ENCODE data around the gene MESP1.

Gene MESP1

DNA sequence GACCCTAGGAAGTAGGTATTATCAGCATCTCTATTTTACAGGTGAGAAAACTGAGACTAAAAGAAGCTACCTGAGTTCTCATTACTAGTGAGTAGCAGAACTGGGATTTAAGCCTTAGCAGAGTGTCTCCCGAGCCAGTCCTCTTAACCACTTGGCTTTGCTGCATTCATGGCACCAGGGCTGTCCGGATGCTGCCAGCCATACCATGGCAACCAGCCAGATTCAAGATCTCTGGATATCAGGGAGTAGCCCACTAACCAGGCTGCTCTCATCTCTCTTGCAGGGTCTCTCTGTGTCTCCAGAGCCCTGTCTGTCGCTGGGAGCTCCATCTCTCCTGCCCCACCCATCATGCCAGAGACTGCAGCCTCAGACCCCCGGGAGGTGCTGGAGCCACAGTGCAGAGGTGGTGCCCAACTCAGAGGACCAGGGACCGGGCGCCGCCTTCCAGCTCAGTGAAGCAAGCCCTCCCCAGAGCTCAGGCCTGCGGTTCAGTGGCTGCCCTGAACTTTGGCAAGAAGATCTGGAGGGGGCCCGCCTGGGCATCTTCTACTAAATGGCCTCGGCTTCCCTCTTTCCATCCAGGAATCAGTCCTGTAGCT is 26.8 kb upstream of the MESP1 start:
- Histone ChIP-seq H3K4me3 (ENCODE audit: low read depth in 1 of 2, low read length in 2 of 2) (no peak overlapping the region), H3K9me3 (ENCODE audit: control insufficient read depth in 1 of 2, low read length in 2 of 2) (no peaks in the 10 kb centered on the region), H3K27ac (ENCODE audit: low read length) (no peak overlapping the region), H3K36me3 (ENCODE audit: control insufficient read depth in 1 of 2, insufficient read depth in 2 of 2, low read length in 2 of 2) (no peaks in the 10 kb centered on the region), H3K4me1 (ENCODE audit: control insufficient read depth in 1 of 2, insufficient read depth in 2 of 2, low read length in 2 of 2) (peaks cover 0 to 11% of the 10 kb centered on the region in 2 donors), H3K27me3 (ENCODE audit: low read depth, low read length) (no peaks in the 10 kb centered on the region)

- H3K4me1 ChIP-seq (ENCODE audit: control insufficient read depth in 1 of 2, insufficient read depth in 2 of 2, low read length in 2 of 2): peaks cover 0 to 11% of the 10 kb centered on the region in 2 donors
- H3K9me3 ChIP-seq (ENCODE audit: control insufficient read depth in 1 of 2, low read length in 2 of 2): no peaks in the 10 kb centered on the region
- no peaks in the 10 kb centered on the region for H3K27me3 ChIP-seq (ENCODE audit: low read depth, low read length)
- H3K4me3 ChIP-seq (ENCODE audit: low read depth in 1 of 2, low read length in 2 of 2): peak overlapping the region in 1 of 2 donors; percentile 52
- no peak overlapping the region for H3K27ac ChIP-seq (ENCODE audit: low read length)
- H3K36me3 ChIP-seq (ENCODE audit: control insufficient read depth in 1 of 2, insufficient read depth in 2 of 2, low read length in 2 of 2): no peaks in the 10 kb centered on the region
These were observed 26.2 kb upstream of the MESP1 start for GRCh38 chr15:89777073-89777751.

- peak within 1 kb of the TSS in 1 of 2 donors; percentile 52 for H3K4me3 ChIP-seq (ENCODE audit: low read depth in 1 of 2, low read length in 2 of 2)
- H3K4me1 ChIP-seq (ENCODE audit: control insufficient read depth in 1 of 2, insufficient read depth in 2 of 2, low read length in 2 of 2): peaks cover 0 to 11% of the 10 kb centered on the region in 2 donors
- H3K27ac ChIP-seq (ENCODE audit: low read length): no peak within 1 kb of the TSS
- no peaks in the 10 kb centered on the region for H3K36me3 ChIP-seq (ENCODE audit: control insufficient read depth in 1 of 2, insufficient read depth in 2 of 2, low read length in 2 of 2)
- no peaks in the 10 kb centered on the region for H3K9me3 ChIP-seq (ENCODE audit: control insufficient read depth in 1 of 2, low read length in 2 of 2)
- no peaks in the 10 kb centered on the region for H3K27me3 ChIP-seq (ENCODE audit: low read depth, low read length)
These were observed 25.4 kb upstream of the MESP1 start, which contains the start of gene MESP2 for GRCh38 chr15:89776274-89777072. TSS of gene MESP2 (plus strand) at chr15:89776332. CDS start at chr15:89776358, 26 bp downstream.

GRCh38 chr15:89775815-89776214 is 24.8 kb upstream of the MESP1 start:
- Histone ChIP-seq H3K4me1 (ENCODE audit: control insufficient read depth in 1 of 2, insufficient read depth in 2 of 2, low read length in 2 of 2) (peaks cover 0 to 11% of the 10 kb centered on the region in 2 donors), H3K36me3 (ENCODE audit: control insufficient read depth in 1 of 2, insufficient read depth in 2 of 2, low read length in 2 of 2) (no peaks in the 10 kb centered on the region), H3K27ac (ENCODE audit: low read length) (no peak overlapping the region), H3K4me3 (ENCODE audit: low read depth in 1 of 2, low read length in 2 of 2) (peak overlapping the region in 1 of 2 donors; percentile 52), H3K9me3 (ENCODE audit: control insufficient read depth in 1 of 2, low read length in 2 of 2) (no peaks in the 10 kb centered on the region), H3K27me3 (ENCODE audit: low read depth, low read length) (no peaks in the 10 kb centered on the region)

GRCh38 chr15:89774492-89774891 is 23.4 kb upstream of the MESP1 start:
- Histone ChIP-seq H3K36me3 (ENCODE audit: control insufficient read depth in 1 of 2, insufficient read depth in 2 of 2, low read length in 2 of 2) (no peaks in the 10 kb centered on the region), H3K4me3 (ENCODE audit: low read depth in 1 of 2, low read length in 2 of 2) (no peak overlapping the region), H3K27me3 (ENCODE audit: low read depth, low read length) (no peaks in the 10 kb centered on the region), H3K4me1 (ENCODE audit: control insufficient read depth in 1 of 2, insufficient read depth in 2 of 2, low read length in 2 of 2) (peaks cover 0 to 11% of the 10 kb centered on the region in 2 donors), H3K27ac (ENCODE audit: low read length) (no peak overlapping the region), H3K9me3 (ENCODE audit: control insufficient read depth in 1 of 2, low read length in 2 of 2) (no peaks in the 10 kb centered on the region)

DNA sequence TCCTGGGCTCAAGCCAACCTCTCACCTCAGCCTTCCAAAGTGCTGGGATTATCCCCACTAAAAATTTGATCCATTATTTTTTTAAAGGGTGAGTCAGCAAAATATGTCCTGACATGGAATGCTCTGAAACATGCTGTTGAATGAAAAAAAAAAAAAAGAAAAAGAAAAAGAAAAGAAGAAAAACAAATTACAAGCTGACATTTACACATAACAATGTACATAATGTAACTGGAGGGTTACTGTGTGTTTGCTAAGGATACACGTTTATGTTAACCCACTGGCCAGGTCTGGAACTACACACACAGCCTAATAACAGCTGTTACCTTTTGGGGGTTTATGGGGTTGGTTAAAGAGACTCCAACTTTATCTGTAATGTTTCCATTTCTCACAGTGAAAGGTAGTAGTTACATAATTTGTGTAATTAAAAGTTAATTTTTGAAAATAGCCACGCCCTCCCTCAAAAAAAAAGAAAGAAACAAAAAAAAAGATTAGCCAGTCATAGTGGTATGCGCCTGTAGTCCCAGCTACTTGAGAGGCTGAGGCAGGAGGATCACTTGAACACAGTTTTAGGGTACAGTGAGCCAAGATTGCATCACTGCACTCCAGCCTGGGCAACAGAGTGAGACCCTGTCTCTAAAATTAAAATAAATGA is 22.0 kb upstream of the MESP1 start:
- Histone ChIP-seq H3K4me3 (ENCODE audit: low read depth in 1 of 2, low read length in 2 of 2) (no peak overlapping the region), H3K4me1 (ENCODE audit: control insufficient read depth in 1 of 2, insufficient read depth in 2 of 2, low read length in 2 of 2) (peaks cover 0 to 11% of the 10 kb centered on the region in 2 donors), H3K27me3 (ENCODE audit: low read depth, low read length) (no peaks in the 10 kb centered on the region), H3K9me3 (ENCODE audit: control insufficient read depth in 1 of 2, low read length in 2 of 2) (no peaks in the 10 kb centered on the region), H3K36me3 (ENCODE audit: control insufficient read depth in 1 of 2, insufficient read depth in 2 of 2, low read length in 2 of 2) (no peaks in the 10 kb centered on the region), H3K27ac (ENCODE audit: low read length) (no peak overlapping the region)

- no peak overlapping the region for H3K27ac ChIP-seq (ENCODE audit: low read length)
- no peaks in the 10 kb centered on the region for H3K27me3 ChIP-seq (ENCODE audit: low read depth, low read length)
- H3K4me3 ChIP-seq (ENCODE audit: low read depth in 1 of 2, low read length in 2 of 2): no peak overlapping the region
- no peaks in the 10 kb centered on the region for H3K36me3 ChIP-seq (ENCODE audit: control insufficient read depth in 1 of 2, insufficient read depth in 2 of 2, low read length in 2 of 2)
- no peaks in the 10 kb centered on the region for H3K4me1 ChIP-seq (ENCODE audit: control insufficient read depth in 1 of 2, insufficient read depth in 2 of 2, low read length in 2 of 2)
- H3K9me3 ChIP-seq (ENCODE audit: control insufficient read depth in 1 of 2, low read length in 2 of 2): no peaks in the 10 kb centered on the region
These were observed 19.0 kb upstream of the MESP1 start for GRCh38 chr15:89770041-89770440.

DNA sequence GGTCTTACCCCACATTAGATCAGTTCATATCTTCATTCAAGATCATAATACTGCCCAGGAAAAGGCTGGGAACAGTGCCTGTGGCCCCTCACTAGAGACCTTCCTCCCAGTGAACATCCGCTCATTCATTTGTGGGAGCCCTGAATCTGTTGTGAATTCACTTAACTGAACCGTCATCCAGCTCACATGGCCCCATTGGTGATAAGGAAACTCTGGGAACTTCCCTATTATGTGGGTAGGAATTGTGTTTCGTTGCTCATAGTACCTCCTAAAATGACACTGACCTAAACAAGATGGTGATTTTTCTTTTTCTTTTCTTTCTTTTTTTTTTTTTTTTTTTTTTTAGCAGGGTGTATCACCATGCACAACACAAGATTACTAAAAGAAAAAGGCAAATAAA is 18.3 kb upstream of the MESP1 start:
- Histone ChIP-seq H3K27me3 (ENCODE audit: low read depth, low read length) (no peaks in the 10 kb centered on the region), H3K36me3 (ENCODE audit: control insufficient read depth in 1 of 2, insufficient read depth in 2 of 2, low read length in 2 of 2) (no peaks in the 10 kb centered on the region), H3K9me3 (ENCODE audit: control insufficient read depth in 1 of 2, low read length in 2 of 2) (no peaks in the 10 kb centered on the region), H3K4me3 (ENCODE audit: low read depth in 1 of 2, low read length in 2 of 2) (no peak overlapping the region), H3K27ac (ENCODE audit: low read length) (no peak overlapping the region), H3K4me1 (ENCODE audit: control insufficient read depth in 1 of 2, insufficient read depth in 2 of 2, low read length in 2 of 2) (no peaks in the 10 kb centered on the region)

DNA sequence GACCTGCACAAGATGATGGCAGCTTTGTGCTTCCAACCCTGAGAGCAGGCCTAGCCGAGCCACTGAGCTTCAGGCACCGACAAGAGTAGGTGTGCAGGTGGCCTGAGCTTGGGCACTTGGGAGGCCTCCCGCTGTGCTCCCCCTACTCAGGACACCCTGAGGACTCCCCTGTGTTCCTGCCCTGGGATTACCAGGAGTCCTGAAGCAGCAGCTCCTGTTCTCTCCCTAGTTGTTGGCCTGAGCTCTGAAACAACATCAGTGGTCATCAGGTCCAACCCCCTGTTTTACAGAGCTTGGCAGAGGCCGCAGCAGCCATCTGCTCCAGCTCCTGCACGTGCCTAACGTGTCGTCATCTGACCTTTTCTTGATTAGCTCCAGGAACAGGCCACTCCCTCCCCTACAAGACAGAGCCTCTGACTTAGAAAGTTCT is 17.0 kb upstream of the MESP1 start:
- no peak overlapping the region for H3K4me3 ChIP-seq (ENCODE audit: low read depth in 1 of 2, low read length in 2 of 2)
- no peaks in the 10 kb centered on the region for H3K27me3 ChIP-seq (ENCODE audit: low read depth, low read length)
- no peaks in the 10 kb centered on the region for H3K4me1 ChIP-seq (ENCODE audit: control insufficient read depth in 1 of 2, insufficient read depth in 2 of 2, low read length in 2 of 2)
- no peaks in the 10 kb centered on the region for H3K9me3 ChIP-seq (ENCODE audit: control insufficient read depth in 1 of 2, low read length in 2 of 2)
- no peaks in the 10 kb centered on the region for H3K36me3 ChIP-seq (ENCODE audit: control insufficient read depth in 1 of 2, insufficient read depth in 2 of 2, low read length in 2 of 2)
- no peak overlapping the region for H3K27ac ChIP-seq (ENCODE audit: low read length)

- Histone ChIP-seq H3K27me3 (ENCODE audit: low read depth, low read length) (no peaks in the 10 kb centered on the region), H3K4me1 (ENCODE audit: control insufficient read depth in 1 of 2, insufficient read depth in 2 of 2, low read length in 2 of 2) (no peaks in the 10 kb centered on the region), H3K36me3 (ENCODE audit: control insufficient read depth in 1 of 2, insufficient read depth in 2 of 2, low read length in 2 of 2) (no peaks in the 10 kb centered on the region), H3K9me3 (ENCODE audit: control insufficient read depth in 1 of 2, low read length in 2 of 2) (no peaks in the 10 kb centered on the region), H3K4me3 (ENCODE audit: low read depth in 1 of 2, low read length in 2 of 2) (no peak overlapping the region), H3K27ac (ENCODE audit: low read length) (no peak overlapping the region)
These were observed 16.4 kb upstream of the MESP1 start for GRCh38 chr15:89767411-89767915.
